ENCODE results near the gene PIK3R1. TPM values are rescaled to one million over a fixed set of nuclear protein-coding genes. Genes with fewer than 3 reads are reported as not detected.

Gene PIK3R1
- 14.8 and 20.3 TPM in 2 replicates for total RNA-seq

GRCh38 chr5:68215208-68215897 is at the start of gene PIK3R1:
TSS of gene PIK3R1 (plus strand) at chr5:68215756. CDS start at chr5:68226676, 10,920 bp downstream.

